K562 (cell line): ENCODE data around the gene TGM1. TPM values are rescaled to one million over a fixed set of nuclear protein-coding genes. Genes with fewer than 3 reads are reported as not detected.

ENCODE experiments used
- HDAC6 ChIP-seq: IDR thresholded peaks from 2 replicates; pipeline ENCODE4 v1.6.1; 2012; ENCODE audit warnings: low read depth, mild to moderate bottlenecking, control low read depth, inconsistent platforms, low read length, moderate library complexity
- MCM2 ChIP-seq: fragments of 450-650 bp; IDR thresholded peaks from 2 replicates; pipeline ENCODE4 v1.6.1; 2017; ENCODE audit warnings: low read depth, mild to moderate bottlenecking
- MXI1 ChIP-seq: IDR thresholded peaks from 2 replicates; pipeline ENCODE4 v1.6.1; 2011; ENCODE audit warnings: low read depth, mild to moderate bottlenecking, improper control_type of control experiment, low read length
- STAG1 ChIP-seq: sonication (generic); formaldehyde crosslinking; IDR thresholded peaks from 2 replicates; pipeline ENCODE4 v1.5.0; 2020; ENCODE audit warnings: missing genetic modification reagents, borderline replicate concordance
- SUPT5H ChIP-seq: fragments of 450-650 bp; IDR thresholded peaks from 2 replicates; pipeline ENCODE4 v1.6.1; 2016
- TEAD4 ChIP-seq, 2 experiments: sonication (generic) in 1 of 2; formaldehyde crosslinking in 1 of 2; IDR thresholded peaks; 2 replicates each; pipeline versions ENCODE4 v1.6.1 to v1.8.0; 2012 to 2022; ENCODE audit warnings: borderline replicate concordance in 1 of 2, inconsistent platforms in 1 of 2, low read length in 1 of 2, mild to moderate bottlenecking in 1 of 2, missing genetic modification reagents in 1 of 2
- ZC3H8 ChIP-seq: fragments of 450-650 bp; IDR thresholded peaks from 2 replicates; pipeline ENCODE4 v1.6.1; 2017
- ZNF146 ChIP-seq: IDR thresholded peaks from one replicate; pipeline ENCODE4 v1.6.1; 2018; ENCODE audit warnings: missing compliant biosample characterization; ENCODE audit not compliant: unreplicated experiment
- polyA plus RNA-seq, 8 experiments: library from polyadenylated mRNA; depleted of rRNA in 4 of 8; stranded (reverse) in 5 of 8; unstranded in 3 of 8; fragments of >200 nt; fragmentation: Nextera tagmentation in 2 of 8; fragmentation: Illumina TruSeq in 1 of 8; extraction: Ambion mirVana in 2 of 8; extraction: Trizol in 1 of 8; gene quantifications; 2 replicates each; pipeline versions ENCODE4 v1.2.1 to v1.2.3, GENCODE V29; 2011 to 2014; ENCODE audit warnings: inconsistent platforms in 1 of 8, missing spikeins in 1 of 8
- total RNA-seq, 7 experiments: library from RNA; depleted of rRNA in 6 of 7; stranded (reverse); fragments of >200 nt in 6 of 7; fragmentation: Illumina TruSeq in 2 of 7; extraction: Trizol in 2 of 7; gene quantifications; 2 replicates each; pipeline versions ENCODE4 v1.2.1 to v1.2.3, GENCODE V29; 2011 to 2021; ENCODE audit warnings: low replicate concordance in 1 of 7
- TF ChIP-seq, protein P1 (sequence below): fragments of 250-450 bp; sonication (Bioruptor Pico); IDR thresholded peaks from 2 replicates; pipeline ENCODE4 v1.4.0; 2020
- TF ChIP-seq, protein P2 (sequence below): fragments of 200-800 bp; sonication (Bioruptor generic); IDR thresholded peaks from 2 replicates; pipeline ENCODE4 v1.6.1; 2017; ENCODE audit warnings: missing genetic modification characterization, missing compliant biosample characterization
- TF ChIP-seq, protein P3 (sequence below): IDR thresholded peaks from 2 replicates; pipeline ENCODE4 v1.6.1; 2011; ENCODE audit not compliant: insufficient read length; ENCODE audit errors: extremely low read depth
- TF ChIP-seq, protein P4 (sequence below), 2 experiments: fragments of 450-650 bp; conservative IDR thresholded peaks; 2 replicates each; pipeline ENCODE4 v1.6.1; 2017; ENCODE audit warnings: mild to moderate bottlenecking in 2 of 2, moderate library complexity in 2 of 2
- TF ChIP-seq, protein P5 (sequence below), 2 experiments: fragments of 450-650 bp in 1 of 2; IDR thresholded peaks; 2 replicates each; pipeline ENCODE4 v1.6.1; 2011 to 2017; ENCODE audit warnings: low read depth in 2 of 2, antibody characterized with exemption in 1 of 2, borderline replicate concordance in 1 of 2, low read length in 1 of 2, mild to moderate bottlenecking in 1 of 2, mixed read lengths in 1 of 2; ENCODE audit not compliant: control insufficient read depth in 1 of 2

TGM1 gene
- total and polyA plus RNA-seq, 9 of the 15 experiments (the other 6 are each of a cell fraction or from before 2014, with no cell fraction given) = 0.13 to 4.4 (median 0.88) TPM

DNA sequence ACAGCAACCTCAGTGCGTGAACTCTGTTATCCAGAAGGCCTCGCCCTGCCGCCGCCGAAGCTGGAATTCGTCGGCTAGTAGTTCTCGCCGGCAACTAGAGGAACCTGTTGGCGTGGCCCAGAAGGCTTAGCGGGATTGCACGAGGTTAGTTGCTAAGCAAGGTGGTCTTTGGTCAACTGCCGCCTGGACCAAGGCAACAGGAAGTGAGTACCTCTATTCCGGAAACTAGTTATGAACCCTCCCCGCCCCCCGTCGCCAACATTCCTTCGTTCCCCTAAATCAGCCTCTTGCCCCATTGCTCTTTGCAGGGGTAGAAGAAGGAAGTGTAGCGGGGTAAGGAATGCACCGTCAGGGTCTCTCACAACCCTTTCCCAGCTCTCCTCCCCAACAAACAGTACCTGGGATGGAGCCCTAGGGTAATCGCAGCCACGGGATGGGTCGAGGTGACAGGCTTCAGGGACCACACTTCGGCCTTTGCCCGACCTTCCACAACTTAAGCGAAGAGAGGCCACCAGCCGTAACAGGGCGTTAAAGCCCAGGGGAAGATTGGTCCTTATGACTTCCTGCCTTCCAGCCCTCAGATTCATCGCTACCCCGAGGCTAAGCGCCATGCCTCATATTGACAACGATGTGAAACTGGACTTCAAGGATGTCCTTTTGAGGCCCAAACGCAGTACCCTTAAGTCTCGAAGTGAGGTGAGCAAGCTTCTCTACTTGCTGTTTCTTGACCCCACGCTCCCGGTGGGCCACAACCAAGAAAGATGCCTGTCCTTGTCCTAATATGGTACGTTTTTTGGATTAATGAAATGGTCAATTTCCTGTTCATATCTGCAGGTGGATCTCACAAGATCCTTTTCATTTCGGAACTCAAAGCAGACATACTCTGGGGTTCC is 30.1 kb downstream of the TGM1 start, which contains the start of gene GMPR2 (continued):
- TF ChIP-seq, protein P1, sequence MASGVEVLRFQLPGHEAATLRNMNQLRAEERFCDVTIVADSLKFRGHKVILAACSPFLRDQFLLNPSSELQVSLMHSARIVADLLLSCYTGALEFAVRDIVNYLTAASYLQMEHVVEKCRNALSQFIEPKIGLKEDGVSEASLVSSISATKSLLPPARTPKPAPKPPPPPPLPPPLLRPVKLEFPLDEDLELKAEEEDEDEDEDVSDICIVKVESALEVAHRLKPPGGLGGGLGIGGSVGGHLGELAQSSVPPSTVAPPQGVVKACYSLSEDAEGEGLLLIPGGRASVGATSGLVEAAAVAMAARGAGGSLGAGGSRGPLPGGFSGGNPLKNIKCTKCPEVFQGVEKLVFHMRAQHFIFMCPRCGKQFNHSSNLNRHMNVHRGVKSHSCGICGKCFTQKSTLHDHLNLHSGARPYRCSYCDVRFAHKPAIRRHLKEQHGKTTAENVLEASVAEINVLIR (CRISPR knock-in tag) = no peak
- TF ChIP-seq, protein P2, sequence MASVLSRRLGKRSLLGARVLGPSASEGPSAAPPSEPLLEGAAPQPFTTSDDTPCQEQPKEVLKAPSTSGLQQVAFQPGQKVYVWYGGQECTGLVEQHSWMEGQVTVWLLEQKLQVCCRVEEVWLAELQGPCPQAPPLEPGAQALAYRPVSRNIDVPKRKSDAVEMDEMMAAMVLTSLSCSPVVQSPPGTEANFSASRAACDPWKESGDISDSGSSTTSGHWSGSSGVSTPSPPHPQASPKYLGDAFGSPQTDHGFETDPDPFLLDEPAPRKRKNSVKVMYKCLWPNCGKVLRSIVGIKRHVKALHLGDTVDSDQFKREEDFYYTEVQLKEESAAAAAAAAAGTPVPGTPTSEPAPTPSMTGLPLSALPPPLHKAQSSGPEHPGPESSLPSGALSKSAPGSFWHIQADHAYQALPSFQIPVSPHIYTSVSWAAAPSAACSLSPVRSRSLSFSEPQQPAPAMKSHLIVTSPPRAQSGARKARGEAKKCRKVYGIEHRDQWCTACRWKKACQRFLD (CRISPR knock-in tag) = no peak
- TF ChIP-seq MXI1 (no peak), TEAD4 (IDR thresholded peaks at IDR 0.05; ENCODE audit: low read length) (no peak), TEAD4 (CRISPR knock-in tag; IDR thresholded peaks at IDR 0.05; ENCODE audit: borderline replicate concordance) (no peak), HDAC6 (no peak), ZC3H8 (no peak), STAG1 (CRISPR knock-in tag) (no peak), ZNF146 (CRISPR knock-in tag) (no peak), MCM2 (no peak), SUPT5H (peak; percentile 30)
- TF ChIP-seq, protein P3, sequence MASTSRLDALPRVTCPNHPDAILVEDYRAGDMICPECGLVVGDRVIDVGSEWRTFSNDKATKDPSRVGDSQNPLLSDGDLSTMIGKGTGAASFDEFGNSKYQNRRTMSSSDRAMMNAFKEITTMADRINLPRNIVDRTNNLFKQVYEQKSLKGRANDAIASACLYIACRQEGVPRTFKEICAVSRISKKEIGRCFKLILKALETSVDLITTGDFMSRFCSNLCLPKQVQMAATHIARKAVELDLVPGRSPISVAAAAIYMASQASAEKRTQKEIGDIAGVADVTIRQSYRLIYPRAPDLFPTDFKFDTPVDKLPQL = no peak
- TF ChIP-seq, protein P4, sequence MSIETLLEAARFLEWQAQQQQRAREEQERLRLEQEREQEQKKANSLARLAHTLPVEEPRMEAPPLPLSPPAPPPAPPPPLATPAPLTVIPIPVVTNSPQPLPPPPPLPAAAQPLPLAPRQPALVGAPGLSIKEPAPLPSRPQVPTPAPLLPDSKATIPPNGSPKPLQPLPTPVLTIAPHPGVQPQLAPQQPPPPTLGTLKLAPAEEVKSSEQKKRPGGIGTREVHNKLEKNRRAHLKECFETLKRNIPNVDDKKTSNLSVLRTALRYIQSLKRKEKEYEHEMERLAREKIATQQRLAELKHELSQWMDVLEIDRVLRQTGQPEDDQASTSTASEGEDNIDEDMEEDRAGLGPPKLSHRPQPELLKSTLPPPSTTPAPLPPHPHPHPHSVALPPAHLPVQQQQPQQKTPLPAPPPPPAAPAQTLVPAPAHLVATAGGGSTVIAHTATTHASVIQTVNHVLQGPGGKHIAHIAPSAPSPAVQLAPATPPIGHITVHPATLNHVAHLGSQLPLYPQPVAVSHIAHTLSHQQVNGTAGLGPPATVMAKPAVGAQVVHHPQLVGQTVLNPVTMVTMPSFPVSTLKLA (conservative IDR thresholded peaks at IDR 0.05) = peak in 1 of 2 experiments; percentile 56; a peak in 2 of 4 replicates
- TF ChIP-seq, protein P5, sequence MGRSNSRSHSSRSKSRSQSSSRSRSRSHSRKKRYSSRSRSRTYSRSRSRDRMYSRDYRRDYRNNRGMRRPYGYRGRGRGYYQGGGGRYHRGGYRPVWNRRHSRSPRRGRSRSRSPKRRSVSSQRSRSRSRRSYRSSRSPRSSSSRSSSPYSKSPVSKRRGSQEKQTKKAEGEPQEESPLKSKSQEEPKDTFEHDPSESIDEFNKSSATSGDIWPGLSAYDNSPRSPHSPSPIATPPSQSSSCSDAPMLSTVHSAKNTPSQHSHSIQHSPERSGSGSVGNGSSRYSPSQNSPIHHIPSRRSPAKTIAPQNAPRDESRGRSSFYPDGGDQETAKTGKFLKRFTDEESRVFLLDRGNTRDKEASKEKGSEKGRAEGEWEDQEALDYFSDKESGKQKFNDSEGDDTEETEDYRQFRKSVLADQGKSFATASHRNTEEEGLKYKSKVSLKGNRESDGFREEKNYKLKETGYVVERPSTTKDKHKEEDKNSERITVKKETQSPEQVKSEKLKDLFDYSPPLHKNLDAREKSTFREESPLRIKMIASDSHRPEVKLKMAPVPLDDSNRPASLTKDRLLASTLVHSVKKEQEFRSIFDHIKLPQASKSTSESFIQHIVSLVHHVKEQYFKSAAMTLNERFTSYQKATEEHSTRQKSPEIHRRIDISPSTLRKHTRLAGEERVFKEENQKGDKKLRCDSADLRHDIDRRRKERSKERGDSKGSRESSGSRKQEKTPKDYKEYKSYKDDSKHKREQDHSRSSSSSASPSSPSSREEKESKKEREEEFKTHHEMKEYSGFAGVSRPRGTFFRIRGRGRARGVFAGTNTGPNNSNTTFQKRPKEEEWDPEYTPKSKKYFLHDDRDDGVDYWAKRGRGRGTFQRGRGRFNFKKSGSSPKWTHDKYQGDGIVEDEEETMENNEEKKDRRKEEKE (IDR thresholded peaks at IDR 0.05; ENCODE audit: borderline replicate concordance in 1 of 2, control insufficient read depth in 1 of 2, low read depth in 2 of 2, low read length in 1 of 2) = no peak
